ENCODE results near the gene MASP1.
"Not testable (repeated sequence)": the region's sequence is repeated elsewhere in the genome, so short reads cannot be mapped to it uniquely, and the experiment has no call there.

The MASP1 gene

GRCh38 chr3:187265461-187265955 is 26.0 kb downstream of the MASP1 start:
- DNase-seq (ENCODE audit: low spot score) = no peak

- no peak for DNase-seq (ENCODE audit: low spot score)
These were observed 26.6 kb downstream of the MASP1 start for GRCh38 chr3:187264911-187265310.

GRCh38 chr3:187264021-187264420 is 27.5 kb downstream of the MASP1 start:
- no peak for DNase-seq (ENCODE audit: low spot score)

- DNase-seq (ENCODE audit: low spot score) = no peak
These were observed 28.3 kb downstream of the MASP1 start for GRCh38 chr3:187263270-187263669.

- DNase-seq (ENCODE audit: low spot score) = no peak
These were observed 29.2 kb downstream of the MASP1 start for GRCh38 chr3:187262360-187262759.

- DNase-seq (ENCODE audit: low spot score) = no peak
These were observed 30.0 kb downstream of the MASP1 start for GRCh38 chr3:187261541-187261969.

- no peak for DNase-seq (ENCODE audit: low spot score)
These were observed 32.4 kb downstream of the MASP1 start for GRCh38 chr3:187259171-187259570.

- DNase-seq (ENCODE audit: low spot score) = no peak
These were observed 33.4 kb downstream of the MASP1 start for GRCh38 chr3:187257992-187258692.

GRCh38 chr3:187257471-187257870 is 34.1 kb downstream of the MASP1 start:
- no peak for DNase-seq (ENCODE audit: low spot score)

GRCh38 chr3:187256051-187256616 is 35.4 kb downstream of the MASP1 start:
- no peak for DNase-seq (ENCODE audit: low spot score)

- no peak for DNase-seq (ENCODE audit: low spot score)
These were observed 36.2 kb downstream of the MASP1 start for GRCh38 chr3:187255314-187255713.

- DNase-seq (ENCODE audit: low spot score) = no peak
These were observed 39.2 kb downstream of the MASP1 start for GRCh38 chr3:187252311-187252710.

GRCh38 chr3:187251599-187251998 is 39.9 kb downstream of the MASP1 start:
- no peak for DNase-seq (ENCODE audit: low spot score)

GRCh38 chr3:187247398-187247797 is 44.1 kb downstream of the MASP1 start:
- DNase-seq (ENCODE audit: low spot score) = no peak

GRCh38 chr3:187243933-187244524 is 47.5 kb downstream of the MASP1 start:
- DNase-seq (ENCODE audit: low spot score) = no peak

- no peak for DNase-seq (ENCODE audit: low spot score)
These were observed 48.6 kb downstream of the MASP1 start for GRCh38 chr3:187242900-187243299.

GRCh38 chr3:187242435-187242834 is 49.1 kb downstream of the MASP1 start:
- DNase-seq (ENCODE audit: low spot score) = no peak

- not testable (repeated sequence) for DNase-seq (ENCODE audit: low spot score)
These were observed 52.7 kb downstream of the MASP1 start for GRCh38 chr3:187238835-187239234.

- no peak for DNase-seq (ENCODE audit: low spot score)
These were observed 53.3 kb downstream of the MASP1 start for GRCh38 chr3:187238239-187238638.

- no peak for DNase-seq (ENCODE audit: low spot score)
These were observed 53.8 kb downstream of the MASP1 start for GRCh38 chr3:187237741-187238140.

GRCh38 chr3:187236962-187237361 is 54.6 kb downstream of the MASP1 start:
- DNase-seq (ENCODE audit: low spot score) = no peak

GRCh38 chr3:187230011-187230410 is 61.5 kb downstream of the MASP1 start:
- no peak for DNase-seq (ENCODE audit: low spot score)

- DNase-seq (ENCODE audit: low spot score) = no peak
These were observed 62.8 kb downstream of the MASP1 start for GRCh38 chr3:187228740-187229139.
